OCI-LY1 (cell line): ENCODE data around the gene ALLC.

ENCODE experiments used
- CTCF ChIP-seq: fragments of 200-600 bp; sonication (generic), shearing (Covaris generic); IDR thresholded peaks from 2 replicates; pipeline ENCODE4 v1.5.1; 2017; ENCODE audit warnings: mild to moderate bottlenecking, antibody characterized with exemption, low read length, moderate library complexity, mixed read lengths
- EZH2 ChIP-seq: fragments of 200-600 bp; sonication (generic), shearing (Covaris generic); IDR thresholded peaks from 2 replicates; pipeline ENCODE4 v1.8.0; 2017; ENCODE audit warnings: borderline replicate concordance, mixed run types, mild to moderate bottlenecking, antibody characterized with exemption, low read length, moderate library complexity, mixed read lengths

GRCh38 chr2:3654011-3654410 lies 4.0 kb upstream of the ALLC start:
- TF ChIP-seq CTCF (no peak), EZH2 (no peak)
